ENCODE results near the gene MANBA.

Gene MANBA

DNA sequence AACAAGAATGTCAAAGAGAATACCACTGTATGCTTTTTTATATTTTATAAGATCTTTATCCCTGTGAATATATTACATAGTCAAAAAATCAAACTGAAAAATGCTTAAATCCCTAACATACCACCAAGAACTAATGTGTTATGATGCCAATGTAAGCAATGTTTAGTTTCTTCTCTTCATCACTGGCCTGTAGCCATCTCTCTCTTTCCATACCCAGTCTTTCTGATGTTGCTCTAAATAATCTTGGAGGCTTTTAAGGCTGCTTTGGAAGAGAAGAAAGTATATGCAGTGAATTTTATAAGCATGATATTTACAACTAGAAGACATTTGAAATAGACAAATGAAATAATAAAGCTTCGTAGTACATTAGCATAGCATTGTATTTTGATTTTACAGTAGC lies 176.7 kb downstream of the MANBA start:
- ChIA-PET POLR2A (no interaction called here), CTCF (interaction anchor here (1.2 kb wide), 1 partner anchor 507 kb away, joined by 3 read pairs; no protein-coding TSS in a partner anchor)
- DNase-seq (ENCODE audit: extremely low spot score), result no peak
- TF ChIP-seq, protein P1, sequence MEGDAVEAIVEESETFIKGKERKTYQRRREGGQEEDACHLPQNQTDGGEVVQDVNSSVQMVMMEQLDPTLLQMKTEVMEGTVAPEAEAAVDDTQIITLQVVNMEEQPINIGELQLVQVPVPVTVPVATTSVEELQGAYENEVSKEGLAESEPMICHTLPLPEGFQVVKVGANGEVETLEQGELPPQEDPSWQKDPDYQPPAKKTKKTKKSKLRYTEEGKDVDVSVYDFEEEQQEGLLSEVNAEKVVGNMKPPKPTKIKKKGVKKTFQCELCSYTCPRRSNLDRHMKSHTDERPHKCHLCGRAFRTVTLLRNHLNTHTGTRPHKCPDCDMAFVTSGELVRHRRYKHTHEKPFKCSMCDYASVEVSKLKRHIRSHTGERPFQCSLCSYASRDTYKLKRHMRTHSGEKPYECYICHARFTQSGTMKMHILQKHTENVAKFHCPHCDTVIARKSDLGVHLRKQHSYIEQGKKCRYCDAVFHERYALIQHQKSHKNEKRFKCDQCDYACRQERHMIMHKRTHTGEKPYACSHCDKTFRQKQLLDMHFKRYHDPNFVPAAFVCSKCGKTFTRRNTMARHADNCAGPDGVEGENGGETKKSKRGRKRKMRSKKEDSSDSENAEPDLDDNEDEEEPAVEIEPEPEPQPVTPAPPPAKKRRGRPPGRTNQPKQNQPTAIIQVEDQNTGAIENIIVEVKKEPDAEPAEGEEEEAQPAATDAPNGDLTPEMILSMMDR (IDR thresholded peaks at IDR 0.05; ENCODE audit: control extremely low read depth, extremely low read depth, low read depth, missing control alignments), result no peak

Data from GM10248 (cell line).